Putamen (tissue), 1 donor: ENCODE results near the gene FAM110D.

Experiments used
- DNase-seq: peaks from one replicate; pipeline ENCODE4 v3.0.0-alpha.2; 2016; ENCODE audit warnings: low spot score

FAM110D gene

GRCh38 chr1:26189331-26189730 is 30.5 kb downstream of the FAM110D start:
- DNase-seq: no peak

- DNase-seq: no peak
Measured at GRCh38 chr1:26189751-26190275, 30.9 kb downstream of the FAM110D start.

GRCh38 chr1:26190373-26190987 is 31.6 kb downstream of the FAM110D start, which contains the start of gene CATSPER4:
TSS of gene CATSPER4 (plus strand) at chr1:26190602. CDS start at chr1:26190628, 26 bp downstream.
- DNase-seq: no peak

GRCh38 chr1:26191739-26192138 is 32.9 kb downstream of the FAM110D start:
- no peak for DNase-seq

GRCh38 chr1:26195805-26196204 is 36.9 kb downstream of the FAM110D start:
- no peak for DNase-seq

GRCh38 chr1:26197301-26197700 is 38.4 kb downstream of the FAM110D start:
- DNase-seq: no peak

- no peak for DNase-seq
Measured at GRCh38 chr1:26197813-26198212, 38.9 kb downstream of the FAM110D start.

- no peak for DNase-seq
Measured at GRCh38 chr1:26200413-26200812, 41.5 kb downstream of the FAM110D start.

GRCh38 chr1:26203642-26204318 is 44.9 kb downstream of the FAM110D start:
- no peak for DNase-seq

- no peak for DNase-seq
Measured at GRCh38 chr1:26210147-26210870, 51.4 kb downstream of the FAM110D start.

- DNase-seq: no peak
Measured at GRCh38 chr1:26212726-26213125, 53.8 kb downstream of the FAM110D start.

- no peak for DNase-seq
Measured at GRCh38 chr1:26213335-26213905, 54.5 kb downstream of the FAM110D start.
